ENCODE data around the gene TMEM151A. TPM values are rescaled to one million over a fixed set of nuclear protein-coding genes. Genes with fewer than 3 reads are reported as not detected.

Gene TMEM151A
- total RNA-seq, 1 donor from 2014 or later, result not detected

- no peak overlapping the region for H2AFZ ChIP-seq (replicated peaks)
- H3K4me2 ChIP-seq, result no peak overlapping the region
- DNase-seq (ENCODE audit: low spot score), result no peak
- peaks cover 14% of the 10 kb centered on the region for H3K27me3 Mint-ChIP-seq (ENCODE audit: insufficient read depth, low read depth)
- H3K9me3 ChIP-seq (ENCODE audit: low read depth), result no peaks in the 10 kb centered on the region
- peaks cover 18% of the 10 kb centered on the region for H3K36me3 Mint-ChIP-seq
- no peak overlapping the region for H3K4me3 ChIP-seq
- no peak overlapping the region for H3K4me3 Mint-ChIP-seq
- no peaks in the 10 kb centered on the region for H3K9me3 Mint-ChIP-seq
- H4K20me1 ChIP-seq (ENCODE audit: low read depth), result peaks cover 26% of the 10 kb centered on the region
- peaks cover 6% of the 10 kb centered on the region for H3K4me1 ChIP-seq
- no peaks in the 10 kb centered on the region for H3K36me3 ChIP-seq
- no peak for TF ChIP-seq CTCF (IDR thresholded peaks at IDR 0.05)
- TF ChIP-seq EZH2 (IDR thresholded peaks at IDR 0.05), result no peak
- TF ChIP-seq EZH2phosphoT487 (IDR thresholded peaks at IDR 0.05), result no peak
- H3K9ac ChIP-seq, result no peak overlapping the region
- peaks cover 7% of the 10 kb centered on the region for H3K27me3 ChIP-seq
- H3F3A ChIP-seq (ENCODE audit: low read depth), result peaks cover 26% of the 10 kb centered on the region
- no peak overlapping the region for H3K27ac Mint-ChIP-seq
- H3K27ac ChIP-seq, result no peak overlapping the region
- peaks cover 25% of the 10 kb centered on the region for H3K79me2 ChIP-seq (ENCODE audit: low read depth)
- peaks cover 17% of the 10 kb centered on the region for H3K4me1 Mint-ChIP-seq
These were observed 19.1 kb upstream of the TMEM151A start for GRCh38 chr11:66272596-66272995.

GRCh38 chr11:66274219-66274618, 17.5 kb upstream of the TMEM151A start:
- Histone ChIP-seq H3K36me3 (no peaks in the 10 kb centered on the region), H4K20me1 (ENCODE audit: low read depth) (peaks cover 33% of the 10 kb centered on the region), H2AFZ (replicated peaks) (no peak overlapping the region), H3K9ac (no peak overlapping the region), H3K79me2 (ENCODE audit: low read depth) (peaks cover 20% of the 10 kb centered on the region), H3K9me3 (ENCODE audit: low read depth) (no peaks in the 10 kb centered on the region), H3K27ac (no peak overlapping the region), H3K4me2 (no peak overlapping the region), H3K4me1 (peaks cover 10% of the 10 kb centered on the region), H3F3A (ENCODE audit: low read depth) (peaks cover 16% of the 10 kb centered on the region), H3K27me3 (peaks cover 17% of the 10 kb centered on the region), H3K4me3 (no peak overlapping the region)
- Mint-ChIP-seq H3K9me3 (no peaks in the 10 kb centered on the region), H3K4me3 (peak overlapping the region; percentile 0), H3K36me3 (peaks cover 18% of the 10 kb centered on the region), H3K27me3 (ENCODE audit: insufficient read depth, low read depth) (peaks cover 5% of the 10 kb centered on the region), H3K4me1 (peaks cover 22% of the 10 kb centered on the region), H3K27ac (no peak overlapping the region)
- no peak for DNase-seq (ENCODE audit: low spot score)
- TF ChIP-seq CTCF (IDR thresholded peaks at IDR 0.05) (no peak), EZH2phosphoT487 (IDR thresholded peaks at IDR 0.05) (no peak), EZH2 (IDR thresholded peaks at IDR 0.05) (no peak)

- no peak overlapping the region for H3K4me3 ChIP-seq
- peak overlapping the region; percentile 60 for H3K4me3 Mint-ChIP-seq
- no peak overlapping the region for H3K9ac ChIP-seq
- no peak overlapping the region for H3K27ac ChIP-seq
- peaks cover 8% of the 10 kb centered on the region for H3K79me2 ChIP-seq (ENCODE audit: low read depth)
- no peak overlapping the region for H3K27ac Mint-ChIP-seq
- peaks cover 3% of the 10 kb centered on the region for H3K27me3 Mint-ChIP-seq (ENCODE audit: insufficient read depth, low read depth)
- no peak overlapping the region for H2AFZ ChIP-seq (replicated peaks)
- peaks cover 10% of the 10 kb centered on the region for H3F3A ChIP-seq (ENCODE audit: low read depth)
- peaks cover 9% of the 10 kb centered on the region for H3K4me1 ChIP-seq
- H3K27me3 ChIP-seq, result peaks cover 17% of the 10 kb centered on the region
- peaks cover 18% of the 10 kb centered on the region for H3K36me3 Mint-ChIP-seq
- H3K9me3 Mint-ChIP-seq, result no peaks in the 10 kb centered on the region
- no peaks in the 10 kb centered on the region for H3K36me3 ChIP-seq
- no peak for DNase-seq (ENCODE audit: low spot score)
- H4K20me1 ChIP-seq (ENCODE audit: low read depth), result peaks cover 33% of the 10 kb centered on the region
- no peaks in the 10 kb centered on the region for H3K9me3 ChIP-seq (ENCODE audit: low read depth)
- H3K4me2 ChIP-seq, result no peak overlapping the region
- TF ChIP-seq EZH2phosphoT487 (IDR thresholded peaks at IDR 0.05) (no peak), EZH2 (IDR thresholded peaks at IDR 0.05) (no peak), CTCF (IDR thresholded peaks at IDR 0.05) (no peak)
- peaks cover 25% of the 10 kb centered on the region for H3K4me1 Mint-ChIP-seq
These were observed 16.3 kb upstream of the TMEM151A start for GRCh38 chr11:66275396-66275795.

Data from neural progenitor cell (in vitro differentiated cells).